HG03135 (cell line): ENCODE data around the gene MYPN.
"Not testable (repeated sequence)": the region's sequence is repeated elsewhere in the genome, so short reads cannot be mapped to it uniquely, and the experiment has no call there.

Source experiments
- ATAC-seq: cut with Tn5 transposase; IDR thresholded peaks from one replicate; pipeline ENCODE4 v1.9.1; 2021; ENCODE audit warnings: mild to moderate bottlenecking, moderate library complexity; ENCODE audit not compliant: unreplicated experiment

MYPN gene

DNA sequence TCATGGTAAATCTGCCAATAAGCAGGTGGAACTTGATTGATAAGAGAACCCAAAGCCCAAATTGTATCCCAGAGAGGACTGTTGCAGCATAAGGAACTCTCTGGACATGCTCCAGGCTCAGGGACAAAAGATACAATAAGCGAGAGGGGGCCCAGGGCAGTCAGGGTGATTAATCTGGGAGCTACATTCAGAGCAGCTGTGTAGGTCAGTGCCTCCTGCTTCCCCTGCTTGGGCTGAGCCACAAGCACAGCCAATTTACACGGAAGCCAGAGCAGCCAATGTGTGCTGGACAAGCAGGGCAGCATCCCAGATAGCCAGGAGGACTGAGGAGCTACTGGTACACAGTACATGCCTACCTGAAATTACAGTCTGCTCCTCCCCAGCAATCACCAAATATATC is 24.2 kb downstream of the MYPN start:
- ATAC-seq = no peak

DNA sequence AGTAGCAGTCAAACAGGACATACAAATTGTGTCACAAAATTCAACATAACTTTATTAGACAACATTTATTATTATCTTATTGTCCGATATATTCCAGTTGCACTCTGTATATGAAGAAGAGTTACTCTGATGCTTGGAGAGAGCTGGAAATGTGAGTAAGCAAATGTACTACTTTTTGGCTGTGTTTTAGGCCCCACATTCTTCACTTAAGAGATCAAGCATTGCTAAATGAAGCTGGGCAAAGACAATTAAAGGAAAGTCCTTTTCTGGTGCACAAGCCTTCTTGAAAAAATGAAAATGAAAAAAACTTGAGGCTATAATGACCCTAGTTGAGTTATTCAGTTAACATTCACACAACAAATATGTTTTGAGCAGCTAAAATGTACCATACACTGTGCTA is 26.1 kb downstream of the MYPN start:
- no peak for ATAC-seq

DNA sequence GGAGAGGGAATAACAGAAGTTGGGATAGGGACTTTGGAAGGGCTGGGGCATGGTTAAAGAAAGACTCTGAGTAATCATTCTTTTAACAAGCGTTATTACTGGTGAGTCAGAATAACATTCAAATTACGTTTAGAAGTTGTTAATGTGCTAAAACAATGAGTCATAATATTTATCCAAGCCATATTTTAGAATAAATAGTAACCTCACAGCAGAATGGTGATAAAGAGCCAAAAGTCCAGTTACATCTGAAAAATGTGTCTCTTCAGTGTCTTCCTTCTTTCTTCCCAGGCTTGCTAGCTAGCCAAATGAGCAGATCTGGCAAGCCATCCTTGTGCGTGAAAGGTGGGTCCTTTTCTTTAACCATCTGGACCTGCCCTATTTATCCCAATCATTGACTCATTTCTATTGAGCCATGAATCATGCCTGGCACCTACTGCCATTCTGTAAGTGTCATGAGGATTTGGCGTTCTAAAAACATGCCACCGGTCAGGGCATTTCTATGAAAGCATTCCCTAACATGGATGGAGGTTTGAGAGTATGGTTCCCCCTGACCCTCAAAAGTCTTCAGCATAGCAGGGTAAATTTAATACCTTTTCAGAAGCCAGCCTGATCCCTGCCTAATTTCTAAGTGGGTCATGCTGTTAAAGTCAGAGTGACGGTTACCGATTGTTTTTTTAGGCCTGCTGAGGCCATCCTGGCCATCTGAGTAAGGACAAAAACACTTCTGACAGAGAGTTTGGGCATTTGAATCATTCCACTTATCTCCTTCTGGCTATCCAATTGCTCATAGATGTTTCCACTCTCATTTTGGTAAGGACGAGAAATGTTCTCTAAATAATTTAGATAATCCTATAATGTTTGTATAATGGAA is 26.9 kb downstream of the MYPN start:
- ATAC-seq = no peak

DNA sequence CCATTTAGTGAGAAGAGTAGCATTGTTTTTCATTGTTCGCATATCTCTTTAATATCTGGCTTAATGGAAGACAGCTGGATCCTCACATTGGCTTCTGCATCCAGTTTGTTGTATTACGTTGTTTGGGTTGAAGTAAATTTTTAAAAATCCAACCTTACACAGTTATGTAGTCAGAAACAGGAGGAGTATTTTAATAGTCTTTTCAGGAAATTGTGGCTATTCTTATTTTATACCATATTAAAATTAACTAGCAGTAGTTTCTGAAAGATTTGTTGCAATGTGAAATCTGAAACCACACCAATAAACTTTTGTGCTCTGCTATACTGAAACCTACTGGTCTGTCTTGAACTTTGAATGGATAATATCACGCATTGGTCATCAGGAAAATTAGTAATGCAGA is 27.9 kb downstream of the MYPN start:
- no peak for ATAC-seq

DNA sequence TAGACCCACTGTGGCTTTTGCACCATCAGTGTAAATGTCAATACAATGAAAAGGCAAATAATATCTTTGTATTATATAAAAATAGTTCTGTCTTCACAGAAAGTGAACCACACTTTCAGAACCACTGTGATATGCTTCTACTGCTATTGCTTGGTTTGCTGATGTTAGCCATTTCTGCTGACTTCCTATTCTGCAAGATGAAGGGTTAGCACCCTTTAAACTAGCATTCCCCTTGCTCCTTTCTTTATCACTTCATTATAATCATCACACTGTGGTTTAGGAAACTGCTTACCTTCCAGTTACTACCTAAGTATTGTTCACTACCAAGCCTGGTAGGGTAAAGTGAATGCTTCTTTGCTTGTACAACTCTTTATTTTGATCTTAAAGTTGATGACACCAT is 29.2 kb downstream of the MYPN start:
- ATAC-seq = no peak

DNA sequence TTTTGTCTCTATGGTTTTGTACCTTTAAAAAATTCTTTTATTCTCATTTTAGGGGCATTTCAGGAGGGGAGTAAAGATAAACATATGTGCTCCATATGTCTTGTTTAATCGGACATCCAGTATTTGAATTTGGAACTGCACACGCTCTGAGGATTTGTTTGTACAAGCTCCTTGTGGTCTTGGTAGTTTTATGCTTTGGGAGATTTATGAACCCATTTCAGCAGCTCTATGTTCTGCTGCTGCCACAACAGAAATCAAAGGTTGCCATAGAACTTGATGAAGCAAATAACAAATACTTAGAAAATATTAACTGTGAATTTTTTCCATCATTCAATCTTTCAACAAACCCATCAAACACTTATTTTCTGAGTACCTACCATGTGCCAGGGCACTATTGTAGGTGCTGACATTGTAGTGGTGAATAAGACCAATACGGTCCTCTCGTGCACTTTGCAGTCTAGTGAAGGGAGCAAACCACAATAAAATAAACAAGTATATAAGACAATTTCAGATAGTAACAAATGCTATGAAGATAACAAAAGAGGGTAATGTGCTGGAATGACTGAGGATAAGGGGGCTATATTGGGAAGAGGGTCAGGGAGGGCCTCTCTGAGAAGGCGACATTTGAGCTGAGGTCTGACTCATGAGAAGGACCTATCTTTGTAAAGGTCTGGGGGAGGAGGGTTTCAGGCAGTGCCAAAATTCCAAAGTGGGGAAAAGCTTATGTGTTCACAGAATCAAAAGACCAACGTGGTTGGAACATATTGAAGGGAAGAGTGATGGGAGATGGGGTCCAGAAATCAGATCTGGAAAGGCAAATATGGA is 30.4 kb downstream of the MYPN start:
- ATAC-seq = no peak

DNA sequence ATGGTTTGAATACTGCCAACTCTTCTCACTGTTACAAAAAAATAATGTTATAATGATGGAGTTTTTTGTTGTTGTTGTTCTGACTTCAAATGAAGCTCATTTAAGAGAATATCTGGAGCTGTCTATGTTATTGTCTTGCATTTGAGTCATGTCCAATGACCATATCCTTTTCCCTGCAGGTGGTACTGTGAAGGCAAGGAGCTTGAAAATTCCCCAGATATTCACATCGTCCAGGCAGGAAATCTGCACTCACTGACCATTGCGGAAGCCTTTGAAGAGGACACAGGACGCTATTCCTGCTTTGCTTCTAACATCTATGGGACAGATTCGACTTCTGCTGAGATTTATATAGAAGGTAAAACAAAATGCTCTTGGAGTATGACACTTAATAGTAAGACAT is 33.5 kb downstream of the MYPN start:
- ATAC-seq = no peak

DNA sequence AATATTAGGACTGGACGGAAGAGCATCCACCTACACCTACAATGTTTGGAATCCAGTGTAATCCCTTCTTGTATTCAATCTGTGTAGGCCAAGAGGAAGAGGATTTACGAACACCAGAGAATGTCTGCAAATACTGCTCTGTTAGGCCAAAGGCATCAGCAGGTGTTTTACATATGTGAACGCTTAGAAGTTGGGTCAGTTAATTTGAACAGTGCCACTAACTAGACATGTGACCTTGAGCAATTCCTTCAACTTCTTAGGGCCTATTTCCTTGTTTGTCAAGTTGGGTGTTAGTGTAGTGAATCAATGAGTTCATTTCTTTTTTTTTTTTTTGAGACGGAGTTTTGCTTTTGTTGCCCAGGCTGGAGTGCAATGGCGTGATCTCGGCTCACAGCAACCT is 35.4 kb downstream of the MYPN start:
- ATAC-seq = no peak

DNA sequence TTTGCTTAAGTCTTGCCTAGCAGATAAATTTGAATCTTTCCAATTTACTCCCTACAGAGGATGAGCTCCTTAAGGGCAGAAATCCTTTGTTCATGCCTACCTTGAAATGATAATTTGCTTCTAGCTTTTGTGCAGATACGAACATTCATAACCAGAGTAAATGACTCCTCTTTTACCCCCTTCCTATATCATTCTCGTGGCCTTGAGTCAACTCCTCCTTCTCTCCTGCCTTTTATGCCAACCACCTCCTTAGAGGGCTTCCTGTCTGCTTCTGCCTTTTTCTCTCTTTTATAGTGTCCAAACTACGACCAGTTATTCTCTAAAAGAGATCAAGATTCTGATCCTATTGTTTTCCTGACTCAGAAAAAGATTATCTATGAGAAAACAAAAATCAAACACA is 36.4 kb downstream of the MYPN start:
- ATAC-seq = no peak

DNA sequence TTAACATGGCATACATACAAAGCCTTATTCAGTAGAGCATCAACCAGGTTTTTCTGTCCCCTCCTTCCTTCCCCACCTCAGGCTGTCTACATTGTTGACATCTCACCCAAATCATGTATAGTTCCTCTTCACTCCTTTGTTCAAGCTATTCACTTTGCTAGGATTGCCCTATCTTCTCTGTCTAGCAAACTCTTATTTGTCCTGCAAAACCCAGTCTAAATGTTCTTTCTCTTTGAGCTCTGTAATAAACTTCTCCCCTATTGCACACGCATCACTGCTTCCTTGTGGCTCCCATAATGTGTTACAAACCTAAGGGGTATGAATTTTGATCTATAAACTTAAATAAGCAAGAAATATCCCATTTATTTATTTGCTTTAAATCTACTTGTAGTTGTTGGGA is 36.8 kb downstream of the MYPN start:
- no peak for ATAC-seq

DNA sequence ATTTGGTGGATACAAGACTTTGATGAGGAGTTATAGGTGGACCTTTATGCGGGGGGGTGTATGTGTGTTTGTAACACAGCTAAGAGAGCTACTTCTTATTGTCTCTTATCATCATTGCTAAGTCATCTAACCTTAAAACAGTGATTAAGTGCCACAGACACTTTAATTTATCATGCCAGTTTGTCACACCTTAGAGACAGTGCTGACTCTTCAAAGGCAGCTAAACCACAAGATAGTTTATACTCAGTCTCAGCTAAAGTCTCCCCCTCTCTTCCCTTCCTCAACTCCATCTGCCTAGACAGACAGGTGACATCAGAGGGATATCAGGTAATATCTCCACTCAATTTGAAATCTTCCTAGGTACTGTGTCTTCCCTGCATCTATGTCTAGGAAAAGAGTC is 42.2 kb downstream of the MYPN start:
- no peak for ATAC-seq

DNA sequence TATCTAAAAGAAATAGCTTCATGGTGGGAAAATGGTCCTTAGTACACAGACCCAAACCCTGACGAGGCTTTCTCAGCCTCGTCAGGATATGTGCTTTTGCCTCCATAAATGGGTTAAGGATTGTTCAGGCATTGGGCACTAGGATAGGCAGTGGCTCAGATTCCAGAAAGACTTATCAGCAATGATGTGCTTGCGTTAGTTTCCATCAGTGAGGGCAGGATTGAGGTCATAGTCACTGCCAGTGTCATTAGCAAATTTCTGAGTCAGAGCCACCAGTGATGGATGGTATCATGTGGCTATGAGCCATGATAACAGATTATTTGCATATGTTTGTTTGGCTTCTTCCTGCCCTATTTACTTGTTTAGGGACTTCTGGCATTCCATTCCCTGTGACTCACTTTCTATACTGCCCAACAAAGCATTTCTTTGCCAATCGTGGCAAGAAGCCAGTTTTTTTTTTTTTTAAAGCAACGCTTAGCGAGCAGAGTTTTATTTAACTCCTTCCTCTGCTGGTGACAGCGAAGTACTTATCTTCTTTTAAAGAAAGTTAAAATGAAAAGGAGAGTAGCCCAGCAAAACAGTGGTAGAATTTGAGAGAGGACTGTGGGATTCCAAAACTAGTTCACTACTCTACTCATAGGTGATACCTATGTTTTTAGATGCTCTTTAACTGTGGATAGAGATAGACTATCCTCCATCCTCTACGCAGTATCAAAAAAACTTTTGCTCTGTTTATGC is 44.4 kb downstream of the MYPN start:
- no peak for ATAC-seq

DNA sequence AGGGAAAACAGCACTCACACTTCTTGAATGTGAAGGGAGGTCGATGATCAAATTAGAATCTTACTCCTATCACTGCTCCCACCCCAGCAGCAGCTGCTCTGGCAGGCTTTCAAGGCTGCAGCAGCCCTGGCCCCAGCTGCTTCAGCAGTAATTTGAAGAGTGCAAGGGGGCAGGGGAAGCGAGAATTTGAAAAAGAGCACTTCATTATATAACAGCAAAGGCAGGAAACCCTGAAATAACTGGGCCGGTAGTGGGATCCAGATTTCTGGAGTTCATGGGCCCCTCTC is 44.9 kb downstream of the MYPN start:
- no peak for ATAC-seq

DNA sequence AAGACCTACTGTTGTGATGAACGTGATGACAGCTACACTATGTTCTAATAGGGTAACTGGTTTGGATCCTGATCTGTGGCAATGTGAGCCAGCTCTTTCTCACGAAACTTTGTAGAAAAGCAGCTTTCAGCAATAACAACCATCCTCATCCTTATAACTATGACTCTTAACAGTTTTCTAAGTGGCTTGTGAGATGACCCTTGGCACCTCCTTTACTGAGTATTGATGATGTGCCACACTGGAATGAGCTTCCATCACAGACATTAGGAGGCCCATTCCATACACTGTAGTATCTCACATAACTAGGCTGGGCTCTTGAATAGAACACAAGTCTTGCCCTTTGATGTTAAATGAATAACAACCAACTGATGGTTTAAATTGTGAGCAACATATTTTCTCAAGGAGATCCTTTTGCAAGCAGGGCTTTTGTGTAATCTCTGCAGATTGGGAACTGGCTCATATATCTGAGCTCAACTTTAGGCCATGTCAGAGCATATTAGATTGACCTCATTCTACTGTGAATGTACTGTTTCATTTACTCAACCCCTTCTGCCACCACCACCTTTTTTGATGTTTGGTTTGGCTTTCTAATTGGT is 46.4 kb downstream of the MYPN start:
- ATAC-seq = no peak

DNA sequence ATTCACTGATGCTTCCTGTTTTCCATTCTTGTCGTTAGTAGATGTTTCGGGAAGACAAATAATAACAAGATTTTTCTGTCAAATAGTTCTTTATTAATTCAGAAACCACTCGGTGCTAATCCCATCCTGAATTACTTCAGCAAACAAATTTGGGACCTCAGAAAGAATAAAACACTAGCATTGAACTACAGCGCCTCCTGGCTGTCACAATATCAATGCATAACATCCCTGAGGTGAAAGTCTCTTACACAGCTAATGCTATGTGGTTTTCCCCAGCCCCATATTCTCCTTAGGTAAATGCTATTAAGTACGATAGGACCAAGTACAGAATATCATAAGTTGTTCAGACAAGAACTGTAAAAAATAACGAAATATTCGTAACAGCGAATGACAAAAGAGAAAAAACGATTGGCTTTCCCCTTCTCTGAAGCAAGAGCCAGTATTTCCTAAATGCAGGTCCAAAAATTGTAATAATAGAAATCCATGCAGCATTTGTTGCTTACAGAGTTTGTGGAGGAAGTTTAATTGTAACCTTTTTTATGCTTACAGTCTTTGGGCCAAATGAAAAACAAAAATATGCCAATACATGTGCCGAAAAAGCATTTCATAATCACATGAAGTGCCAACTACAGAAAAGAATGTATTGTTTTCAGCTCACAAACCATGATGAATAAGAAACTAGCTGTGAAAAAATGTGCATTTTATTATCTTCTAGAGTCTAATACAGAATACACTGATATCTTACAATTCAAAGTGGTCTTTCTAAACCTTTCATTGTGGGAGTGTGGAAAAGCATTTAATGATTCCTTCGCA is 47.3 kb downstream of the MYPN start:
- ATAC-seq = peak; percentile 51

DNA sequence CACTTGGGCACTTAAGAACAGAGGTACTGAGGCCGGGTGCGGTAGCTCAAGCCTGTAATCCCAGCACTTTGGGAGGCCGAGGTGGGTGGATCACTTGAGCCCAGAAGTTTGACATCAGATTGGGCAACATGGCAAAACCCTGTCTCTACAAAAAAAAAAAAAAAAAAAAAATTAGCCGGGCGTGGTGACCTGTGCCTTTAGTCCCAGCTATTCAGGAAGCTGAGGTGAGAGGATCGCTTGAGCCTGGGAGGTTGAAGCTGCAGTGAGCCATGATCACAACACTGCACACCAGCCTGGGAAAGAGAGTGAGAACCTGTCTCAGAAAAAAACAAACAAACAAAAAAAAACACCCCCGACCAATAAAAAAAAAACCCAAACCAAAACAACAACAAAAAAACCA is 48.2 kb downstream of the MYPN start:
- not testable (repeated sequence) for ATAC-seq

DNA sequence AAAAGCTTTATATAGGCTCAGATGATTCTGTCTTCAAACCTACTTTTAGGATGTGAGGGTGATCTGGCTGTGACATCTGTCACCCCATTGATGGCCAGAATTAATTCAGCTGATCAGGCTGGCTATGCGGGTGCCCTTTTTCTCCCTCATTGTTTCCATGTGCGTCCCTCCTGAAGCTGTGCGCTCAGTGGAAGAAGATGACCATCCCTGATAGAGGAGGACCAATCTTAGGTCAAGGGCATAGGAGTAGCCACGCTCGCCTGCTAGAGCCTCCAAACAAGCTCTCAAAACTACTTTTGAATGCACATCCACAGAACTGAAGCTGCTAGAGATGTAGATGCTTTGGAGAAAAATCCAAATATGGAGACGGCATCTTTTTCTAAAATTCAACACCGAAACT is 48.7 kb downstream of the MYPN start:
- no peak for ATAC-seq

DNA sequence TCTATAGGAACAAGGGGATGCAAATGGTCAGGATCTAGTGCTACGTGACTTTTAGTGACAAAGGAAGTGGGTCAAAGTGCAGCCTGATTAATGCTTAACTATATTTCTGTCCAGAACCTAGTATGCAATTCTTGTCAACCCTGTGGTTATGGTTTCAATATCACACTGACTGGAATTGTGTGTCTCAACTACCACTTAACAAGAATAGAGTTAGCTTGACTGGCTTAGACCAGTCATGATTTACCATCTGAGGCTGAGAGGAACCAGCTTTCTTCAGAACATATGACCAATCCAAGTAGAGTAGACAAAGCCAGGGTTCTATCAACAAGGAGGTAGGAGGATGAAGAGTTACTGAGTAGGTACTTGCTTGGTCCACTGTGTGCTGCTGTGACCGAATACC is 54.4 kb downstream of the MYPN start:
- ATAC-seq = peak; percentile 98

DNA sequence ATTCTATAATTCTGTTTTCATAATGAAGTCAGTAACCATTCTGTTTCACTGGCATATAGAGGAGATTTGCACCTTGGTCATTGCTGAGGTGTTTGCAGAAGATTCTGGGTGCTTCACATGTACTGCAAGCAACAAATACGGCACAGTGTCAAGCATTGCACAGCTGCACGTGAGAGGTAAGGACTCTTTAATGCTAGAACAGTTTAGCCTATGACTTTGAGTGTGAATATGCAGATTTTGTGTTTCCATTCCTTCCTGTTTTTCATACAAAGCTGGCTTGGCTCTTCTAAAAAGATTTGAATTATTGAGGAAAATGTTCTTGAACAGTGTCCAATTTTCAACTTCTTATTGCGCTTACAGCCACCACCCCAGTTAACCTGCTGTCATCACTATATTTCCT is 56.4 kb downstream of the MYPN start:
- no peak for ATAC-seq

DNA sequence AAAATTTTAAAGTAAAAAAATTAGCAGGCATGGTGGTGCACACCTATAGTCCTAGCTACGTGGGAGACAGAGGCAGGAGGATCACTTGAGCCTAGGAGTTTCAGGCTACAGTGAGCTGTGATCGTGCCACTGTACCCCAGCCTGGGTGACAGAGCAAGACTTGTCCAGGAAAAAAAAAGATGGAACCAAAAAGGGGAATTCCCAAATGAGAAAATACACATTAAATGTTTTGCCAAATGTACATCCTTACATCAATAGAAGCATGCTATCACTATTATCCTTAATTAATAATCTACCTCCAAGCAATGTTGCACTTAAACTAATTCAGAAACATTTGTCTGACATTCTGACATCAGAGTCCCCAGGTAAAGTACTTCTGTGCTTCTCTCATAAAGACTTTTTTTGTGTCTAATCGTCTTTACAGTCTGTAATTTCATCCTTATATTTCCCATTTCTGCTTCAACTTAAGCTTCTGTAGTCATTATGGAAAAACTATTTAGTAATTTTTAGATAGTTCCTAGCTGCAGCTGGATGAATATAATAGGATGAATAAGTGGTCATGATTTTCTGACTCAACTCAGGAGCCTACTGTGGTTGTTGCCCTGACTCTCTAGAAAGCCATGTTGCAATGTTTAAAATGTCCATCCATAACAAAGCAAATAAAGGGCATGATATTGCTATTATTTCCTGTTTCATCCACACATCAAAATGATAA is 57.7 kb downstream of the MYPN start:
- ATAC-seq = no peak
